ENCODE data around the gene FAM89B.
A peak's percentile ranks its signal among the peaks of the same experiment; 100 is the strongest.
"Not testable (repeated sequence)": the region's sequence is repeated elsewhere in the genome, so short reads cannot be mapped to it uniquely, and the experiment has no call there.

The FAM89B gene

DNA sequence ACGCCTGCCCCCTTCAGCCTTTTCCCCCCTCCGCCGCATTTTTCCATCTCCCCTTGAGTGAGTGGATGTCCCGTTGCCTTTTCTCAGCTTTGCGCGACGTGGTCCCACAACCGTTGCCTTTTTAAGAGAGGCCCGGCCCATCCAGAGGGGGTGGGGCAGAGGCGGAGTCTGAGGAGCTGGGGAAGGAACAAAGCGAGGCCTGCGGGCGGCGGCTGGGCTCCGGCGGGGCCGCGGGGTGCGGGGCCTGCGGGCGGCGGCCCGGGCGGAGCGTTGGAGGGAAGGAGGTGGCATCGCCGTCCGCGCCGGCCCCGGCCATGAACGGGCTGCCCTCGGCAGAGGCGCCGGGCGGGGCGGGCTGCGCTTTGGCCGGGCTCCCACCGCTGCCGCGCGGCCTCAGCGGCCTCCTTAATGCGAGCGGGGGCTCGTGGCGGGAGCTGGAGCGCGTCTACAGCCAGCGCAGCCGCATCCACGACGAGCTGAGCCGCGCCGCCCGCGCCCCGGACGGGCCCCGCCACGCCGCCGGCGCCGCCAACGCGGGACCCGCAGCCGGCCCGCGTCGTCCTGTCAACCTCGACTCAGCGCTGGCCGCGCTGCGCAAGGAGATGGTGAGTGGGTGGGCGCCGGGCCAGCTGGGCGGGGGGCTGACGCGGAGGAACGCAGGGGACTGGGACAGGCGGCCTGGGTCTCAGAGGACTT, at the start of gene FAM89B:
Gene FAM89B (plus strand): TSS at position 183 of the 696 bp plus-strand sequence. CDS start 132 bp downstream, at position 315.
- DNase-seq (ENCODE audit: low spot score), result peak; percentile 88

DNA sequence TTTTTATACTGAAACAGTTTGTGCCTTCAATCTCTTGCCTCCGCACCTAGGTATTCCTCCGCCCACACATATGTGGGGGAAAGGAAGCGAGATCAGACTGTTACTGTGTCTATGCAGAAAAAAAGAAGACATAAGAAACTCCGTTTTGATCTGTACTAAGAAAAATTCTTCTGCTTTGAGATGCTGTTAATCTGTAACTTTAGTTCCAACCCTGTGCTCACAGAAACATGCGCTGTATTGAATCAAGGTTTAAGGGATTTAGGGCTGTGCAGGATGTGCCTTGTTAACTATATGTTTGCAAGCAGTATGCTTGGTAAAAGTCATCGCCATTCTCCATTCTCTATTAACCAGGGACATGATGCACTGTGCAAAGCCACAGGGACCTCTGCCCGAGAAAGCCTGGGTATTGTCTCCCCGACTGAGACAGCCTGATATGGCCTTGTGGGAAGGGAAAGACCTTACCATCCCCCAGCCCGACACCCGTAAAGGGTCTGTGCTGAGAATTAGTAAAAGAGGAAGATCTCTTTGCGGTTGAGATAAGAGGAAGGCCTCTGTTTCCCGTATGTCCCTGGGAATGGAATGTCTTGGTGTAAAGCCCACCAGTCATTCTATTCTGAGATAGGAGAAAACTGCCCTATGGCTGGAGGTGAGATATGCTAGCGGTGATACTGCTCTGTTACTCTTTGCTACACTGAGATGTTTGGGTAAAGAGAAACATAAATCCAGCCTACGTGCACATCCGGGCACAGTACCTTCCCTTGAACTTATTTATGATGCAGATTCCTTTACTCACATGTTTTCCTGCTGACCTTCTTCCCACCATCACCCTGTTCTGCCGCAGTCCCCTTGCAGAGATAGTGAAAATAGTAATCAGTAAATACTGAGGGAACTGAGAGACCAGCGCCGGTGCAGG, 49.4 kb upstream of the FAM89B start:
- peak; percentile 44 for DNase-seq (ENCODE audit: low spot score)

DNA sequence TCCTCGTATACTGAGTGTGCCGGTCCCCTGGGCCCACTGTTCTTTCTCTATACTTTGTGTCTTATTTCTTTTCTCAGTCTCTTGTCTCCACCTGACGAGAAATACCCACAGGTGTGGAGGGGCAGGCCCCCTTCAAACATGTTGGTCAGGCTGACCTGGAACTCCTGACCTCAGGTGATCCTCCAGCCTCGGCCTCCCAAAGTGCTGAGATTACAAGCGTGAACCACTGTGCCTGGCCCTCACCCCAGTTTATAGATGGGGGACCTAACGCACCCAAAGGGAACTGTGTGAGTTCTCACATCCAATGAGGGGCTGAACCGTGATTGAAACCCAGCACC, 48.7 kb upstream of the FAM89B start:
- DNase-seq (ENCODE audit: low spot score), result not testable (repeated sequence)

DNA sequence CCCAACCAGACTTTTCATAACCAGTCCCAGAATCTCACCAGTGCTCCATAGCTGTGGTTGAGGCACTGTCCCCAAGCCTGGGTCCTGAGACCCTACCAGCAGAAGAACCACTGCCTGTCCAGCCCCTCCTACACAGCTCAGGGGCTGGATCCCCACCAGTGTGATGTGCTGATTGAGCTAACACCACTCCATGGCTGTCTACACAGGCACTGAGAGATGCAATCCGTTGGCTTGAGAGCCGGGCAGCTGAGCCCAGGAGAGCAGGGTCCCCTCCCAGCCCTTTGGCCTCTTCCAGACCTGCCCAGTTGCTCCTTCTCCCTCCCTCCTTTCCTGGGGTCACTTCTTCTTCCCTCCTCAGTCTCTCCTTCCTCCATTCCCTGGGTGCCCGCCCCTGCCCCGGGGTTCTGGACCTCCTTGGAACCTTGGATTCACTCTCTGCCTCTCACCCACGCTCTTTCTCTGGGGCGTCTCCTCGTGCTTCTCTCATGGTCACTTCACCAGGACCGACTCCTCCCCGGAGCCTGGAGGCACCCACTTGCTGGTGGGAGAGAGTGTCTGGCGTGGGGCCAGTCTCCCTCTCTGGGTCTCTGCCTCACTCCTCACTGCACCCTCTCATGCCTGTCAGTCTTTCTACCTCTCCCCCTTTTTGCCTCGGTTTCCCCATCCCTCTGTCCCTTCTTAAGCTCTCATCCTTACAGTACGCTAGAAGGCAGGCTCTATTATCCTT, 48.2 kb upstream of the FAM89B start:
- DNase-seq (ENCODE audit: low spot score), result no peak

DNA sequence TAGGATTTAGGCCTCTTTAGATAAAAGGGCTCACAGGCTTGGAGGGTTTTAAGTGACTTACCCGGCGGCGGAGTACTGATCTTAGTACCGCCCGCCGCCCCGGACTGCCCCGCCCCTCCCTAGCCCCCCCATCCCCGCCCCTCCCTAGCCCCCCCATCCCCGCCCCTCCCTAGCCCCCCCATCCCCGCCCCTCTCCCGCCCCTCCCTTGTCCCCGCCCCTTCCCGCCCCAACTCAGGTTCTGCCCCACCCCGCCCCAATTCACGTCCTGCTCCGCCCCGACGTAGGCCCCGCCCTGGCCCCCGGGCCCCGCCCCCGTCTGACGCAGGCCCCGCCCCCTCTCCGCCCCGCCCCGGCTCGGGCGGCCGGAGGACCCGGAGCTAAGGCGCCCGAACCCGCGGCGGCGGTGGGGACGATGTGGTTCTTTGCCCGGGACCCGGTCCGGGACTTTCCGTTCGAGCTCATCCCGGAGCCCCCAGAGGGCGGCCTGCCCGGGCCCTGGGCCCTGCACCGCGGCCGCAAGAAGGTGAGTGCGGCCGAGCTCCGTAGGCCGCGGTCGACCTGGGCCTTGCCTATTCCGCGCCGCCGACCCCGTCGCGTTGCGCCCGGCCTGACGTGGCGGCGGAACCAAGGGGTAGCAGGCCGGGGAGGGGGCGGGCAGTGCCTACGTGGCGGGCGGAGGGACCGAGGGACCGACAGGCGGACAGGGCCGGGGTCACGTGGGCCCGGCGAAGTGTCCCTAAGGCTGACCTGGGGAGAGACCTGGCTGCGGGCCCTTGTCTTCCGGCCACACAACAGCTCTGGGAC, 47.4 kb upstream of the FAM89B start, which contains the start of gene SCYL1:
Gene SCYL1 (plus strand): TSS at position 343 of the 805 bp plus-strand sequence. CDS start 71 bp downstream, at position 414.
- peak; percentile 83 for DNase-seq (ENCODE audit: low spot score)

DNA sequence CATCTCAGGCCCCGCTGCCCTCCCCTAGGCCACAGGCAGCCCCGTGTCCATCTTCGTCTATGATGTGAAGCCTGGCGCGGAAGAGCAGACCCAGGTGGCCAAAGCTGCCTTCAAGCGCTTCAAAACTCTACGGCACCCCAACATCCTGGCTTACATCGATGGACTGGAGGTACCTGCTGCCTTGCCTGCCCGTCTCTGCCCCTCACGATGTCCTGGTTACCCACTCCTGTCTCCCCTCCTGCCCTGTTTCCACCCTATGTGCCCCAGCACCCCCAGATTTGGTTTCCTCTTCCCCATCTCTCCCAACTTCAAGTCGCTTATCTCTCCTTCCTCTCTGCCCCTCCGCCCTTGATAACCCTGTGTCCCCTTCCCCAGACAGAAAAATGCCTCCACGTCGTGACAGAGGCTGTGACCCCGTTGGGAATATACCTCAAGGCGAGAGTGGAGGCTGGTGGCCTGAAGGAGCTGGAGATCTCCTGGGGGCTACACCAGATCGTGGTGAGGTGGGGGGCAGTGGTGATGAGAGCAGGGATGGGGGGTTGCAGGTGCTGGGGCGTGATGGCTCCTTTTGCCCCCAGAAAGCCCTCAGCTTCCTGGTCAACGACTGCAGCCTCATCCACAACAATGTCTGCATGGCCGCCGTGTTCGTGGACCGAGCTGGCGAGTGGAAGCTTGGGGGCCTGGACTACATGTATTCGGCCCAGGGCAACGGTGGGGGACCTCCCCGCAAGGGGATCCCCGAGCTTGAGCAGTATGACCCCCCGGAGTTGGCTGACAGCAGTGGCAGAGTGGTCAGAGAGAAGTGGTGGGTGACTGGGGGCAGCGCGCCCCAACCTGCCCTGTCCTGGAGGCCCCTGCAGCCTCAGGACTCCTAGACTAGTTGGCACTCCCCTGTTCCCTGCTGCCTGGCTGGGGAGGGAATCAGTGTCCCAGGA, 46.5 kb upstream of the FAM89B start:
- DNase-seq (ENCODE audit: low spot score), result no peak

DNA sequence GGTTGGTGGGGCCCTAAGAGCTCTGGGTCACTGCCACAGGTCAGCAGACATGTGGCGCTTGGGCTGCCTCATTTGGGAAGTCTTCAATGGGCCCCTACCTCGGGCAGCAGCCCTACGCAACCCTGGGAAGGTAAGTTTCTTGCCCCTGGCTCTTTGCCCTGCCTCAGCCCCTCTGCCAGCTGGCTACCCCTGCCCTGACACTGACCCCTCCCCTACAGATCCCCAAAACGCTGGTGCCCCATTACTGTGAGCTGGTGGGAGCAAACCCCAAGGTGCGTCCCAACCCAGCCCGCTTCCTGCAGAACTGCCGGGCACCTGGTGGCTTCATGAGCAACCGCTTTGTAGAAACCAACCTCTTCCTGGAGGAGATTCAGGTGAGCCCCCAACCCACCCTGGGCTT, 45.6 kb upstream of the FAM89B start:
- no peak for DNase-seq (ENCODE audit: low spot score)

DNA sequence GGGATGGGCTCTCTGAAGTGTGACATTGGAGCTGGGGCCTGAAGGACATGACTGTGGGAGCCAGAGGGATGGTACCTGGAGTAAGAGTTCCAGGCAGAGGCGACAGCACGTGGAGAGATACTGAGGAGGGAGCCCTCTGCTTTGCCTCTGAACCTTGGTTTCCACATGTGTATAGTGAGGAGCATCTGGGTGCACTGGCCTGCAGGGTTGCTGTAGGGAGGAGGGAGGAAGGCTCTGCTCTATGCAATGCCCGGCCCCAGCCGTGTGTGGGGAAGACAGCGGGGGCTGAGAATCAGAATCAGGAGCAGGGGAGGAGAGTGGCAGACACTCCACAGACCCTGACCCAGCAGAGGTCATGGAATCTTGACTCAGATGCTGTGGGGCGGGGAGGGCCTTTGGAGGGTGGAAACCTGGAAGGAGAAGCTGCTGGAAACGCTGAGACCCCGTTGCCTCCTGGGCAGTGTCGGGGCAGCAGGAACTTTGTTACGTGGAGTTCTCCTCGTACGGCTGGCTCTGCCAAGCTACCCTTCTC, 43.5 kb upstream of the FAM89B start:
- DNase-seq (ENCODE audit: low spot score), result no peak

DNA sequence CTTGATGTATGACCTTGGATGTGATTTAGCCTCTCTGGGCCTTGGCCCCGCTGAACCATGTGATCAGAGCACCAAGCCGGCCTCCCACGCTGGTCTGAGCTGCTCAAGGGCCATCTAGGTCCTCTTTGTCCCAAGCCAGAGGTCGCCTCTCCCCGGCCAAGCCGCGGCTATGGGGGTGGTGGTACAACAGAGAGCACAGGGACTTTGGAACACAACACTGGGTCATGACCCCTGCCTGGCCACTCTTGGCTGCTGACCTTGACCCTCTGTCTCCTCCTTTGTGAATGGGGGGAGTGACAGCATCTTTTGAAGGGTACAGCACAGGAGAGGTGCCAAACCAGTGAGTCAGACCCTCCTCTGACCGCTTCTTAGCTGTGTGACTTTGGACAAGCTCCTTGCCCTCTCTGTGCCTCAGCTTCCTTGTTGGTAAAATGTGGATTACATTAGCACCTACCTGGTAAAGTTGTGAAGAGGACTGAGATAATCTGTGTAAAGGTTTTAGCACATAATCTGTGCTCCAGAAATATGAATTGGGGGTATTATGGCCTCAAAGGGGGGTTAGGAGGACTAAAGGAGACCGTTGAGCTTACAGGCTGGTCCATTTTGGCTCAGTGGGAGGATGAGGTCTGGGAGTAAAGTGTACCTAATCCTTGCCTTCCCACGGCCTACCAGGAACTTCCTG, 42.7 kb upstream of the FAM89B start:
- no peak for DNase-seq (ENCODE audit: low spot score)

DNA sequence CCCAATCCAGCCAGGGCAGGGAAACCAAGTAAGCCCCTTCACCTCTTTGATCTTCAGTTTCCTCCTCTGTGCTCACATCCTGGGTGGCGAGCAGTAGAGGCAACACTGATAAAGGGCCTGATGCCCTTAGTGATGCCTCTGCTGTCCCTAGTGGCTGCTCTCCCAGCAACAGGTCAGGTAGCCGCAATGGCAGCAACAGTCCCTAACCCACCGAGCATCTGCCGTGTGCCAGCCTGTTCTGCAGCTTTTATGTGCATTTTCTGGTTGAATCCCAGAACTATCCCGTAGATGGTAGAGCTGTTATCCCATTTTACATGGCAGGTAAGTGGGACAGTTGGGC, 42.2 kb upstream of the FAM89B start:
- no peak for DNase-seq (ENCODE audit: low spot score)

DNA sequence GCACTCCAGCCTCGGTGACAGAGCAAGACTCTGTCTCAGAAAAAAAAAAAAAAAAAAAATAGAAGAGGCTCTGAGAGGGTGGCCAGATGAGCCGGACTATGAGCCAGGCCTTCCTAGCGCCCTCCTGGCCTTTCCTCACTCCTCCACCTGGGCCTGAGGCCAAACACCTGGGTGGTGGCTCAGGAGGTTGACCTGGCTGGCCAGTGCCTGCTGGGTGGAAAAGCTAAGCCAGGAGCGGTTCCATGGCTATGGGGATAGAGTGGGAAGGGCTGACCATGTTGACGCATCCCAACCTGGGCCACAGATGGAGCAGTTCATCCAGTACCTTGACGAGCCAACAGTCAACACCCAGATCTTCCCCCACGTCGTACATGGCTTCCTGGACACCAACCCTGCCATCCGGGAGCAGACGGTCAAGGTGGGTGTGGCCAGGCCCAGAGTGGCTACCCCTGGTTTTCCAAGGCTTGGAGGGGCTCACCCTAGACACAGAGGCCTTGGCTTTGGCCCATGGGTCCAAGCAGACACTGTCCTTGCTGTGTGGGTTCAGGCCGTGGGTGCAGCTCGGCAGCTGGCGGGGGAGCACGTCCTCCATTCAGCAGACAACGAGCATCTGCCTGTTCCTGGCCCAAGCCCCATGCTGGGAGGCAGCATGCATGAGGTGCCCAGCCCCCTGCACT, 39.8 kb upstream of the FAM89B start:
- no peak for DNase-seq (ENCODE audit: low spot score)

DNA sequence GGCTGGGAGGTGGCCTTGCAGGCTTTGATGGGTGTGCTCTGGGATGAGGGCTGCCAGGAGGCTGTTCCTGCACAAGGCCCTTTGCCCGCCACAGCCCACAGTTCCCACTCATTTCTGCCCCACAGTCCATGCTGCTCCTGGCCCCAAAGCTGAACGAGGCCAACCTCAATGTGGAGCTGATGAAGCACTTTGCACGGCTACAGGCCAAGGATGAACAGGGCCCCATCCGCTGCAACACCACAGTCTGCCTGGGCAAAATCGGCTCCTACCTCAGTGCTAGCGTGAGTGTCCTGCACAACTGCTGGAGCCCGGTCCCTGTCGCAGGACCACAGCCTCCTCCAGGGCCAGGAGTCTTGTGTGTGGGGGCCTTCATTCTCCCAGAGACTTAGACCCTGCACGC, 37.2 kb upstream of the FAM89B start:
- DNase-seq (ENCODE audit: low spot score), result no peak

DNA sequence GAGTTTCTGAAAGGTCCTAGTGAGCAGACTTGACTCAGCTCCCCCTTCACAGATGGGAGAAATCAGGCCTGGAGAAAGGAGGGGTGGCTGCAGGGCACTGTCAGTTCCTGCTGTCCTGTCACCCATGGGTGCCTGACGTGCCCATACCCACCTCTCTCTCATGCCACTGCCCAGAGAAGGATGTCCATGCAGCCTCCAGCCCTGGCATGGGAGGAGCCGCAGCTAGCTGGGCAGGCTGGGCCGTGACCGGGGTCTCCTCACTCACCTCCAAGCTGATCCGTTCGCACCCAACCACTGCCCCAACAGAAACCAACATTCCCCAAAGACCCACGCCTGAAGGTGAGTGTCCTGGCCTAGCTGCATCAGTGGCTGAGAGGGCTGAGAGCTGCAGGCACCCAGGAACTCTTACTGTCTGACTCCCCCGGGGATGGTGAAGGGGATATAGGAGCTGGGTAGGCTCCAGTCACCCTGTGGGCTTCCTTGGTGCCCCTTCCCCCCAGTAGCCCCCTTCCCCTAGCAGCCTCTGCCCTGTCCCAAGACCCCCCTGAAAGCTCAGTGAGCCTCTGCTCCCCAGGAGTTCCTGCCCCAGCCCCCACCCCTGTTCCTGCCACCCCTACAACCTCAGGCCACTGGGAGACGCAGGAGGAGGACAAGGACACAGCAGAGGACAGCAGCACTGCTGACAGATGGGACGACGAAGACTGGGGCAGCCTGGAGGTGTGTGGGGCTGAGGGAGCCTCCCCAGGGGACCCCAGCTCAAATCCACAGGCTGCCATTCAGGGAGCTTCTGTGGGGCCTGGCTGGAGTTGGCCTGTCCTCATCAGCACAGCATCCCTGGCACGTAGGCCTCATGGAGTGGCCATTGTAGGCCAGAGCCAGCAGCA, 35.7 kb upstream of the FAM89B start:
- DNase-seq (ENCODE audit: low spot score), result no peak

DNA sequence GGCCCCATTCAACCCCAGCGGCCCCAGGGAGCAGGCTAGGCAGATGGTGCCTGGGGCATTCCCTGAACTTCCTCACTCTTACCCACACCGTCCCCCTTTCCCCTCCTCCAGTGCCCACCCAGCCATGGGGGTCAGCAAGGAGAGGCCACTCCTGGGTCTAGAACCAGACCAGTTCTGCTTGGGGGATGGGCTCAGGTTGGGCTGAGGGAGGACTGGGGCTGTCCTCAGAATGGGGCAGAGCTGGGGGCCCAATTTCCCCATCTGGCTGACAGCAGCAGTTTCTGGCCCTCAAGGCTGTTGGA, 35.1 kb upstream of the FAM89B start:
- DNase-seq (ENCODE audit: low spot score), result no peak

DNA sequence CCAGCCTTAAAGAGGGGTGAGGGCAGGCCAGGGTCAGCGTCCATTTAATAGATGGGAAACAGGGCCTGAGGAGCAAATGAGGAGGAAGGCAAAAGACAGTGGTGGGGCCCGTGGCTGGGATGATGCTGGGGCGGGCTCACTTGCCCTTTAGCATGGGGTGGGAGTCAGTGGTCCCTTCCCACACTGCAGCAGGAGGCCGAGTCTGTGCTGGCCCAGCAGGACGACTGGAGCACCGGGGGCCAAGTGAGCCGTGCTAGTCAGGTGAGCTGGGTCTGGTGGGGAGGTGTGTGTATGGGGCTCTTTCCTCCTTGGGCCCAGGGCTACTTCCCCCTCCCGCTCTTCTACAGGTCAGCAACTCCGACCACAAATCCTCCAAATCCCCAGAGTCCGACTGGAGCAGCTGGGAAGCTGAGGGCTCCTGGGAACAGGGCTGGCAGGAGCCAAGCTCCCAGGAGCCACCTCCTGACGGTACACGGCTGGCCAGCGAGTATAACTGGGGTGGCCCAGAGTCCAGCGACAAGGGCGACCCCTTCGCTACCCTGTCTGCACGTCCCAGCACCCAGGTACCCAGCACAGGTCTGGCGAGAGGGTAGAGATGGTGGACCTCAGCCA, 34.6 kb upstream of the FAM89B start:
- no peak for DNase-seq (ENCODE audit: low spot score)

DNA sequence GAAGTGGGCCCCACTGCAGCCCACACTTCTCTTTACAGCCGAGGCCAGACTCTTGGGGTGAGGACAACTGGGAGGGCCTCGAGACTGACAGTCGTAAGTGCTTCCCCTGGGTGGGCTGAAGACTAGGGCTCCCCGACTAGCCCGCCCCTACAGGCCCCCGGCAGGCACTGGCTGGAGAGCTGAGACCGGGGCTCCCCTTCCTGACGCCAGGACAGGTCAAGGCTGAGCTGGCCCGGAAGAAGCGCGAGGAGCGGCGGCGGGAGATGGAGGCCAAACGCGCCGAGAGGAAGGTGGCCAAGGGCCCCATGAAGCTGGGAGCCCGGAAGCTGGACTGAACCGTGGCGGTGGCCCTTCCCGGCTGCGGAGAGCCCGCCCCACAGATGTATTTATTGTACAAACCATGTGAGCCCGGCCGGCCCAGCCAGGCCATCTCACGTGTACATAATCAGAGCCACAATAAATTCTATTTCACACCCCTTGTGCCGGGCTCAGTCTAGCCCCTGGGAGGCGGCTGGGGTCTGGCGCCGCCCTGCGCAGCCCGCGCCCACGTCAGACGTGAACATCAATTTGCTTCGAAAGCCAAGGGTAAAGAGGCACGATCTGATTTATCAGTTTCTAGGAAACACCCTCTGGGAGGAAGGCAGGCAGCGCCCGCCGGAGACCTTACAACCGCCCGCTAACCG, 34.0 kb upstream of the FAM89B start:
- no peak for DNase-seq (ENCODE audit: low spot score)

DNA sequence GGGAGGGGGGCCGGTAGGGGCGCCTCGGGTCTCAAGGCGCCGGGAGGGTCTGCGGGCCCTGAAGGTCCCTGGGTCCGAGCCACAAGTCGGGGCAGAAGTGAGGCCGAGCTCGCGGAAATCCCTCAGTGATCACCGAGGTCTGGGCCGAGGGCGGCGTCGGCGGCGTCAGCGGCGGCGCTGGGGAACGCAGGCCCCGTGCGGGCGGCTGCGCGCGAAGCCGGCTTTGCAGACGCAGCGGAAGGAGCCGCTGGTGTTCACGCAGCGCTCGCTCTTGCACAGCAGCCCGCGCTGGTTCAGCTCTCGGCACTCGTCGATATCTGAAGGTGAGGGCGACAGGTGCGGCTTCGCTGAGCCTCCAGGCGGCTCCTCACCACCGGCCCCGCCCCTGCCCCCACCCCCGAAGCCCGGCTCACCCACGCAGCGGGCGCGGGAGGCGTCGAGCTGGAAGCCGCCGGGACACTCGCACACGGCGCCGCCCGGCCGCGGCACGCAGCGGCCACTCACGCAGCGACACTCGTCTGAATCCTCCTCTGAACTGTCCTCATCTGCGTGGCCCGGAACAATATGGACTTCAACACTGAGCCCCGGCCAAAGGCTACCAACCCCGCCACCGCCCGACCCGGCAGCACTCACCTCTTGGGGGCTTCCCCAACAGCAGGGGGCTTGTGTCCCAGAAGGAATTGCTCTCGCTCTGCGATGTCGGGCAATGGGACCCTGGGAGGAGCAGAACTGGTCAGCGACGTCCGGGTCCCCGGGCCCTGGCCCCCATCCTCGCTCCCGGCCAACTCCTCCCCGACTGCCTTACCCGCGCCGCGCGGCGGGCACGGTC, 33.2 kb upstream of the FAM89B start:
- no peak for DNase-seq (ENCODE audit: low spot score)

Measured in CD4-positive, alpha-beta T cell treated with Interleukin-2 at 100 ng/mL for 4 hours (primary cell).